Umbilical cord (tissue), 2 donors: ENCODE results near the gene SETD5. TPM values are rescaled to one million over a fixed set of nuclear protein-coding genes. Genes with fewer than 3 reads are reported as not detected.
A peak's percentile ranks its signal among the peaks of the same experiment; 100 is the strongest.

Source experiments
- DNase-seq: peaks from one replicate; pipeline ENCODE4 v3.0.0-alpha.2; 2015; ENCODE audit warnings: low spot score
- total RNA-seq: library from RNA; depleted of rRNA; stranded (reverse); fragments of >200 nt; gene quantifications from one replicate; pipeline ENCODE4 v1.2.3, GENCODE V29; 2014; ENCODE audit warnings: low replicate concordance; ENCODE audit not compliant: insufficient read depth

The SETD5 gene
- 76.3 TPM for total RNA-seq

GRCh38 chr3:9397332-9397905 lies at the start of gene SETD5:
TSS of gene SETD5 (plus strand) at chr3:9397615. CDS start at chr3:9428939, 31,324 bp downstream.
- peak; percentile 98 for DNase-seq

- no peak for DNase-seq
Measured at GRCh38 chr3:9347887-9348286, 49.5 kb upstream of the SETD5 start.

GRCh38 chr3:9349321-9350117 lies 47.9 kb upstream of the SETD5 start:
- DNase-seq = no peak

GRCh38 chr3:9351709-9352126 lies 45.7 kb upstream of the SETD5 start:
- DNase-seq = peak; percentile 43

GRCh38 chr3:9352917-9353752 lies 44.3 kb upstream of the SETD5 start:
- peak; percentile 78 for DNase-seq

GRCh38 chr3:9361691-9362388 lies 35.6 kb upstream of the SETD5 start:
- DNase-seq = no peak

- peak; percentile 95 for DNase-seq
Measured at GRCh38 chr3:9362731-9363530, 34.5 kb upstream of the SETD5 start, which contains the start of gene THUMPD3. TSS of gene THUMPD3 (plus strand) at chr3:9363054. CDS start at chr3:9365069, 2,015 bp downstream.

GRCh38 chr3:9369508-9369907 lies 27.9 kb upstream of the SETD5 start:
- DNase-seq = no peak

GRCh38 chr3:9373465-9373864 lies 23.9 kb upstream of the SETD5 start:
- DNase-seq = no peak

- DNase-seq = no peak
Measured at GRCh38 chr3:9377981-9378380, 19.4 kb upstream of the SETD5 start.

GRCh38 chr3:9379327-9379726 lies 18.1 kb upstream of the SETD5 start:
- DNase-seq = no peak

GRCh38 chr3:9380014-9380413 lies 17.4 kb upstream of the SETD5 start:
- no peak for DNase-seq

GRCh38 chr3:9384141-9384828 lies 13.1 kb upstream of the SETD5 start:
- no peak for DNase-seq

- DNase-seq = no peak
Measured at GRCh38 chr3:9385187-9386077, 12.0 kb upstream of the SETD5 start.

GRCh38 chr3:9386078-9386459 lies 11.3 kb upstream of the SETD5 start:
- DNase-seq = no peak

- no peak for DNase-seq
Measured at GRCh38 chr3:9386501-9387321, 10.7 kb upstream of the SETD5 start.

GRCh38 chr3:9387322-9387655 lies 10.1 kb upstream of the SETD5 start:
- no peak for DNase-seq

GRCh38 chr3:9388142-9388541 lies 9.3 kb upstream of the SETD5 start:
- DNase-seq = no peak
